HL-60 (cell line): Measurements from ENCODE around the gene PHLPP2.

Experiments used
- DNase-seq, 2 experiments: peaks; one replicate each; pipeline ENCODE4 v3.0.0-alpha.2; 2010 to 2020; ENCODE audit warnings: low read depth in 1 of 2, low spot score in 1 of 2
- H3K27ac ChIP-seq: fragments of 250-450 bp; sonication (Bioruptor Pico); replicated peaks from 2 replicates; pipeline ENCODE4 v1.5.1; 2020; ENCODE audit warnings: mild to moderate bottlenecking, moderate library complexity
- H3K27me3 ChIP-seq: fragments of 250-450 bp; sonication (Bioruptor Pico); 2 replicates; pipeline ENCODE4 v1.5.1; 2021; ENCODE audit warnings: mild to moderate bottlenecking, moderate library complexity; ENCODE audit not compliant: insufficient read depth, poor library complexity, severe bottlenecking
- H3K4me3 ChIP-seq: replicated peaks from 2 replicates; pipeline ENCODE4 v1.5.1; 2011; ENCODE audit warnings: mild to moderate bottlenecking, control low read depth, low read length; ENCODE audit not compliant: insufficient read depth
- GABPA ChIP-seq: IDR thresholded peaks from 2 replicates; pipeline ENCODE4 v1.6.1; 2012; ENCODE audit warnings: low read depth
- POLR2AphosphoS5 ChIP-seq: IDR thresholded peaks from 2 replicates; pipeline ENCODE4 v1.6.1; 2012; ENCODE audit warnings: low read depth
- SPI1 ChIP-seq: IDR thresholded peaks from 2 replicates; pipeline ENCODE4 v1.6.1; 2012; ENCODE audit warnings: low read depth, mild to moderate bottlenecking, borderline replicate concordance
- TF ChIP-seq, protein P1 (sequence below): IDR thresholded peaks from one replicate; pipeline ENCODE4 v1.5.1; 2011; ENCODE audit warnings: low read length, control low read depth, inconsistent platforms; ENCODE audit not compliant: insufficient read depth
- TF ChIP-seq, protein P2 (sequence below): IDR thresholded peaks from 2 replicates; pipeline ENCODE4 v1.6.1; 2012; ENCODE audit warnings: low read depth; ENCODE audit not compliant: insufficient replicate concordance

PHLPP2 gene

DNA sequence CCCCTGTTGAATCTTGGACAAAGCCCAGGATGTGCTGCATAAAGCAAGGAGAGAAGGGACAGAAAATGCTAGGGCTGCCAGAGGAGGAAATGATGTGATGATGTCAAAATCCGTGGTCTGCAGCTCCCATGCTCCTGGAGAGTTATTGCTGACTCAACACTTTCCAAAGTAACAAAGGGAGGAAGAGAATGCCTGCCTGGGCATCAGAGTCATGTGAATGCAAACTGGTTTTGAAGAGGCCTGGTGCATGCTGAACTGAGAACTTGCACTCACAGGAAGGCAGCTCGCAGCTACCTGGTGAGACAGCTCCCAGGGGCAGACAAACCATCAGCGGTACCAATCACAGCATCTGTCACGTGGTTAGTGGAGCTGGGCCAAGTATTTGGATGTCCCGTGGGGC lies 95.7 kb downstream of the PHLPP2 start:
- no peak for DNase-seq
- H3K4me3 ChIP-seq = no peak overlapping the region
- H3K27ac ChIP-seq = no peak overlapping the region
- H3K27me3 ChIP-seq = peaks cover 31% of the 10 kb centered on the region
- TF ChIP-seq, protein P1, sequence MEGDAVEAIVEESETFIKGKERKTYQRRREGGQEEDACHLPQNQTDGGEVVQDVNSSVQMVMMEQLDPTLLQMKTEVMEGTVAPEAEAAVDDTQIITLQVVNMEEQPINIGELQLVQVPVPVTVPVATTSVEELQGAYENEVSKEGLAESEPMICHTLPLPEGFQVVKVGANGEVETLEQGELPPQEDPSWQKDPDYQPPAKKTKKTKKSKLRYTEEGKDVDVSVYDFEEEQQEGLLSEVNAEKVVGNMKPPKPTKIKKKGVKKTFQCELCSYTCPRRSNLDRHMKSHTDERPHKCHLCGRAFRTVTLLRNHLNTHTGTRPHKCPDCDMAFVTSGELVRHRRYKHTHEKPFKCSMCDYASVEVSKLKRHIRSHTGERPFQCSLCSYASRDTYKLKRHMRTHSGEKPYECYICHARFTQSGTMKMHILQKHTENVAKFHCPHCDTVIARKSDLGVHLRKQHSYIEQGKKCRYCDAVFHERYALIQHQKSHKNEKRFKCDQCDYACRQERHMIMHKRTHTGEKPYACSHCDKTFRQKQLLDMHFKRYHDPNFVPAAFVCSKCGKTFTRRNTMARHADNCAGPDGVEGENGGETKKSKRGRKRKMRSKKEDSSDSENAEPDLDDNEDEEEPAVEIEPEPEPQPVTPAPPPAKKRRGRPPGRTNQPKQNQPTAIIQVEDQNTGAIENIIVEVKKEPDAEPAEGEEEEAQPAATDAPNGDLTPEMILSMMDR = no peak
- TF ChIP-seq, protein P2, sequence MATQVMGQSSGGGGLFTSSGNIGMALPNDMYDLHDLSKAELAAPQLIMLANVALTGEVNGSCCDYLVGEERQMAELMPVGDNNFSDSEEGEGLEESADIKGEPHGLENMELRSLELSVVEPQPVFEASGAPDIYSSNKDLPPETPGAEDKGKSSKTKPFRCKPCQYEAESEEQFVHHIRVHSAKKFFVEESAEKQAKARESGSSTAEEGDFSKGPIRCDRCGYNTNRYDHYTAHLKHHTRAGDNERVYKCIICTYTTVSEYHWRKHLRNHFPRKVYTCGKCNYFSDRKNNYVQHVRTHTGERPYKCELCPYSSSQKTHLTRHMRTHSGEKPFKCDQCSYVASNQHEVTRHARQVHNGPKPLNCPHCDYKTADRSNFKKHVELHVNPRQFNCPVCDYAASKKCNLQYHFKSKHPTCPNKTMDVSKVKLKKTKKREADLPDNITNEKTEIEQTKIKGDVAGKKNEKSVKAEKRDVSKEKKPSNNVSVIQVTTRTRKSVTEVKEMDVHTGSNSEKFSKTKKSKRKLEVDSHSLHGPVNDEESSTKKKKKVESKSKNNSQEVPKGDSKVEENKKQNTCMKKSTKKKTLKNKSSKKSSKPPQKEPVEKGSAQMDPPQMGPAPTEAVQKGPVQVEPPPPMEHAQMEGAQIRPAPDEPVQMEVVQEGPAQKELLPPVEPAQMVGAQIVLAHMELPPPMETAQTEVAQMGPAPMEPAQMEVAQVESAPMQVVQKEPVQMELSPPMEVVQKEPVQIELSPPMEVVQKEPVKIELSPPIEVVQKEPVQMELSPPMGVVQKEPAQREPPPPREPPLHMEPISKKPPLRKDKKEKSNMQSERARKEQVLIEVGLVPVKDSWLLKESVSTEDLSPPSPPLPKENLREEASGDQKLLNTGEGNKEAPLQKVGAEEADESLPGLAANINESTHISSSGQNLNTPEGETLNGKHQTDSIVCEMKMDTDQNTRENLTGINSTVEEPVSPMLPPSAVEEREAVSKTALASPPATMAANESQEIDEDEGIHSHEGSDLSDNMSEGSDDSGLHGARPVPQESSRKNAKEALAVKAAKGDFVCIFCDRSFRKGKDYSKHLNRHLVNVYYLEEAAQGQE = no peak
- TF ChIP-seq POLR2AphosphoS5 (no peak), GABPA (no peak), SPI1 (no peak)

DNA sequence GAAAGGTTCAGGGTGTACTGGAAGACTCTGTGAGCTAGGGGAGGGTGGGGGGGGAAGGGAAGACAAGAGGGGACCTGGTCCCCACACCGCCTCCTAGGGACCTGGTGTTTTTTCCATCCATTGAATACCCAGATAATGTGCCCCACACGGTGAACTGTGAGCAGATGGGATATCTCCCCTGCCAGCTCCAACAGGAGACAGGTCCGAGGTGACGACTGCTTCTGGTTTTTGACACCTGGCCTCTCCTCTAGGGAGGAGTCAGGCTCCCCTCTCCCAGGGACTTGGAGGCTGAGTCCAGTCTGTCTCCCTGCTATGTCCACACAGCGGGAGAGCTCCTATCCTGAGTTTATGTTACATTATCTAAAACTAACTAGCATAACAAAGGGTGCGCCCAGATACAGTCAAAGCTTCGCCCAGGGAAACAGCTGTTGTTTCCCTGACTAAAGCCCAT lies 96.7 kb downstream of the PHLPP2 start:
- no peak for TF ChIP-seq GABPA
- no peak for DNase-seq
- Histone ChIP-seq H3K4me3 (no peak overlapping the region), H3K27me3 (peaks cover 31% of the 10 kb centered on the region), H3K27ac (no peak overlapping the region)

DNA sequence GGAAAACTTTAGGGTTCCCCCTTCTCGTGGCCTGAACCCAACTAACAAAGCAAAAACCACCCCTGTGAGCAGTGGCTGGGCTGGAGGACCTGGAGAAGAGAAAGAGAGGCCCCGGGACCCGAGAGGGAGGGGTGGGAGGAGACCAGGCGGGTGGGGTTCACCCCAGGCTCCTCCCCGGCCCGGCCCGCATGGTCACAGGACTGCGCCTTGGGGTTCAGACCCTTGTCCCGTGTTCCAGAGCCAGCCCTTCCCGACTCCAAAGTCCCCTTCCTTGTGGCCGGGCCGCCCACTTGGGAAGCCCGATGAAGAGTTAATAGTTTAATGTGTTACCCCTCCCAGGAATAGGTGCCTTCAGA lies 97.7 kb downstream of the PHLPP2 start:
- DNase-seq = no peak
- TF ChIP-seq GABPA (no peak), POLR2AphosphoS5 (no peak)
- TF ChIP-seq, protein P2 = no peak
- Histone ChIP-seq H3K4me3 (no peak overlapping the region), H3K27me3 (peaks cover 31% of the 10 kb centered on the region), H3K27ac (no peak overlapping the region)

DNA sequence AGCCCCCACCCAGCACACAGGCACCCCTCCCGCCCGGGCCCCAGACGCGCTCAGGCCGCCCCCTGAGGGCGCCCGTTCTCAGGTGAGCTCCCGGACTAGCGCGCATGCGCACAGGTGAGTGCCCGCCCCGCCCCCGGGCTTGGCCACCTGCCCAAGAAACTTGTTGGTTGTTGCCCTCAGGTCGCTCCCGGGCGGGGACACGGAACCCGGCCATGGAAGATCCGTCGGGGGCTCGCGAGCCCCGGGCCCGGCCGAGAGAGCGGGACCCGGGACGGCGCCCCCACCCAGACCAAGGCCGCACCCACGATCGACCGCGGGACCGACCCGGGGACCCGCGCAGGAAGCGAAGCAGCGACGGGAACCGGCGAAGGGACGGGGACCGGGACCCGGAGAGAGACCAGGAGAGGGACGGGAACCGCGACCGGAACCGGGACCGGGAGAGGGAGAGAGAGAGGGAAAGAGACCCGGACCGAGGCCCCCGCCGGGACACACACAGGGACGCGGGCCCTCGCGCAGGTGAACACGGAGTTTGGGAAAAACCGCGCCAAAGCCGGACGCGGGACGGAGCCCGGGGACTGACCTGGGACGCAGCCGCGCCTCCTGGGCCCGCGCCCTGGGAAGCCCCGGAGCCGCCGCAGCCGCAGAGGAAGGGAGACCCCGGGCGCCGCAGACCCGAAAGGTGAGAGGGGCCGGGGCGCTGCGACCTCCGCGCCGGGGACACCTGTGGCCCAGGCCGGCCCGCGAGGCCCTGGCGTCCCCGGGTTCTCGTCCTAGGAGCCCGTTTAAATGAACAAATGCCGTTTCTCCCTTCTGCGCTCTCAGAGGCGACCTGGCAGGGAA lies 98.3 kb downstream of the PHLPP2 start, which contains the start of gene MARVELD3:
MARVELD3 (plus strand) TSS at position 167 of the 840 bp plus-strand sequence; CDS start at position 213, 46 bp downstream.
- TF ChIP-seq, protein P1 = no peak
- TF ChIP-seq, protein P2 = no peak
- TF ChIP-seq GABPA (no peak), SPI1 (no peak), POLR2AphosphoS5 (no peak)
- no peak within 1 kb of the TSS for H3K4me3 ChIP-seq
- DNase-seq = no peak
- peaks cover 31% of the 10 kb centered on the region for H3K27me3 ChIP-seq
- H3K27ac ChIP-seq = no peak within 1 kb of the TSS
